HFFc6 (cell line): ENCODE measurements around the gene HGD. TPM values are rescaled to one million over a fixed set of nuclear protein-coding genes. Genes with fewer than 3 reads are reported as not detected.
A peak's percentile ranks its signal among the peaks of the same experiment; 100 is the strongest.
"Not testable (repeated sequence)": the region's sequence is repeated elsewhere in the genome, so short reads cannot be mapped to it uniquely, and the experiment has no call there.

Experiments used
- DNase-seq: peaks from one replicate; pipeline ENCODE4 v3.0.0-alpha.2; 2018
- H3K27ac Mint-ChIP-seq: 2 replicates; pipeline ENCODE4 v1.8.0; 2020; ENCODE audit warnings: mild to moderate bottlenecking, mixed read lengths
- H3K27me3 Mint-ChIP-seq: 2 replicates; pipeline ENCODE4 v1.8.0; 2021; ENCODE audit warnings: mild to moderate bottlenecking, moderate library complexity, mixed read lengths; ENCODE audit not compliant: insufficient read depth
- H3K36me3 Mint-ChIP-seq: 2 replicates; pipeline ENCODE4 v1.8.0; 2021; ENCODE audit warnings: low read depth, mixed read lengths
- H3K4me1 Mint-ChIP-seq: 2 replicates; pipeline ENCODE4 v1.8.0; 2020; ENCODE audit warnings: low read depth, mixed read lengths
- H3K4me3 Mint-ChIP-seq: 2 replicates; pipeline ENCODE4 v1.8.0; 2020; ENCODE audit warnings: mild to moderate bottlenecking, moderate library complexity, mixed read lengths
- H3K9me3 Mint-ChIP-seq: 2 replicates; pipeline ENCODE4 v1.8.0; 2020; ENCODE audit warnings: mild to moderate bottlenecking, mixed read lengths
- CTCF ChIP-seq: fragments of 200-600 bp; sonication (generic); IDR thresholded peaks from 2 replicates; pipeline ENCODE4 v1.5.0; 2021; ENCODE audit warnings: antibody characterized with exemption, mild to moderate bottlenecking
- long read RNA-seq: library from polyadenylated mRNA; unstranded; transcript quantifications from one replicate; pipeline ENCODE4 v2.0.0, GENCODE V29; 2019
- total RNA-seq, 6 experiments: library from RNA; stranded (reverse); fragmentation: NEBNext Ultra II Directional; extraction: Animal tissue kit (Norgen Biotek cat#: 25700); gene quantifications; 2 replicates in 1 of 6; 3 replicates in 5 of 6; pipeline ENCODE4 v1.2.3, GENCODE V29; 2021

Gene HGD
- under 1 TPM in 5 of 6 experiments, not detected in 1; 0.14 to 0.52 (median 0.30) TPM for total RNA-seq
- long read RNA-seq, result 0 reads

GRCh38 chr3:120682095-120682681 lies at the start of gene HGD:
Gene HGD, minus strand, starts transcription at chr3:120682239. Its CDS starts 128 bp downstream, at chr3:120682111.
- Mint-ChIP-seq H3K27me3 (no peaks in the 10 kb centered on the region; the same call in none of the 2 replicates), H3K9me3 (peaks cover 8% of the 10 kb centered on the region; the same call in 1 of the 2 replicates), H3K36me3 (peaks cover 26% of the 10 kb centered on the region), H3K4me3 (no peak within 1 kb of the TSS), H3K27ac (peak within 1 kb of the TSS; percentile 36; the same call in 1 of the 2 replicates), H3K4me1 (peaks cover 59% of the 10 kb centered on the region)
- DNase-seq, result no peak
- TF ChIP-seq CTCF, result no peak

DNA sequence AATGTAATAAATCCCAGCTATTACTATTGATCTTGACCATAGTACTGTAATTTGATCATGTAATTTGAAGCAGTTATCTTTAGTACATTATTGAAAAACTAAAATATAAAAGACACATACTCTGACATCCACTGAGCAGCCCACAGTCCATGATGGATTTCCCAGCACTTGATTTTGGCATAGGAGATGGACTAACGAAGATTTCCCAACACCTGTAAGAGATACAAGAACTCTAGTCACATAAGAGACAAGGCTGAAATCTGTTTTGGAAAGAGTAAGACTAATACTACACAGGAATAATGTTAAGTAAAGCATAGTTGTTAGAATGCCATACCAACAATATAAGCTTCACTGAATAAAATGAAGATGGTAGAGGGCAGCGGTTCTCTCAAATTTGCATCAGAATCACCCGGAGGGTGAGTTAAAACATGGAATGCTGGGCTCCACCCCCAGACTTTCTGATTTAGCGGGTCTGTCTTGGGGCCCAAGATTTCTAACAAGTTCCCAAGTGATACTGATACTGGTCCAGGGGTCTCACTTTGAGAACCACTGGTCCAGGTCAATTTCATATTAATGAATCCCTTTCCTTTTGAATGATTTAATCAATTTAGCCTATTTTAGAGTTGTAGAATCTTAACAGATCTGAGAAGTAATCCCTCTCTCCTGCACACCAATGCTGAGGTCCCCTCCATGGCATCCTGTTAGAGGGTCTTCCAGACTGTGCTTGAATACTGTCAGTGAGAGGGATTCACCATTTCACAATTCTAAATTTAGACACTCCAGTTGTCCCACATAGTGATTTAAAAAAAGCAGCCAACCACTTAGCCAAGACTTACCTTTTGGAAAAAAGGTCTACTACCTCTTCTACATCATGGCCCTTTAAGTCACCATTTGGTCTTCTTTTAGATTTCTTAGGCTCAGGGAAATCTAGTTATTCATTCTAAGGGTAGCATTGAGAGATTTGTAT lies 48.8 kb upstream of the HGD start:
- no peak for DNase-seq
- TF ChIP-seq CTCF, result no peak
- Mint-ChIP-seq H3K27ac (no peak overlapping the region), H3K4me3 (no peak overlapping the region), H3K36me3 (peaks cover 71% of the 10 kb centered on the region), H3K4me1 (peaks cover 16% of the 10 kb centered on the region), H3K9me3 (peaks cover 21% of the 10 kb centered on the region), H3K27me3 (no peaks in the 10 kb centered on the region)

GRCh38 chr3:120726791-120727190 lies 44.8 kb upstream of the HGD start:
- Mint-ChIP-seq H3K9me3 (no peaks in the 10 kb centered on the region), H3K4me1 (peaks cover 16% of the 10 kb centered on the region), H3K27ac (peak overlapping the region; percentile 4; the same call in 1 of the 2 replicates), H3K27me3 (no peaks in the 10 kb centered on the region), H3K4me3 (peak overlapping the region; percentile 4; the same call in 1 of the 2 replicates), H3K36me3 (peaks cover 55% of the 10 kb centered on the region)
- TF ChIP-seq CTCF, result no peak
- no peak for DNase-seq

- H3K27me3 Mint-ChIP-seq, H3K27ac Mint-ChIP-seq, H3K4me1 Mint-ChIP-seq, H3K4me3 Mint-ChIP-seq, H3K9me3 Mint-ChIP-seq, DNase-seq: not testable (repeated sequence)
- peaks cover 16% of the 10 kb centered on the region for H3K36me3 Mint-ChIP-seq
Measured at GRCh38 chr3:120719167-120719834, 37.3 kb upstream of the HGD start.

DNA sequence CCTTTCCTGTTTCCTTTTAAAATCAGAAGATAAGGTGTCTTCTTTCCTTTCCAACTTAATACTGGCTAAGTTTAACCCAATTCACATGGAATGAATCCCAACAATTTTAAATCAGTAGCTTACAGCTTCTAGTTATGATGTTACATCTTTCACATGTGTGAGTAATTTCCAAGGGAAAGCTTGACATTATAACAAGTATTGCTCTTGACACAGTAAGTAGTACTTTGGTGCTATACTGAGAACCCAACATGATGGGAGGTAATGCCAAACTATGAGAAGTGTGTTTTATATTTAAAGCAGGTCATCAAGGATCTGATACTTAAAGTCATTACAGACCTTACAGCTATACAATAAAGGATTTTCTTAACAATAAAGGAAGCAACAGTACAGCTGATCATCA lies 31.2 kb upstream of the HGD start:
- Mint-ChIP-seq H3K4me1 (peaks cover 6% of the 10 kb centered on the region; the same call in 1 of the 2 replicates), H3K27me3 (no peaks in the 10 kb centered on the region), H3K4me3 (no peak overlapping the region), H3K27ac (no peak overlapping the region), H3K9me3 (no peaks in the 10 kb centered on the region), H3K36me3 (no peaks in the 10 kb centered on the region; the same call in 1 of the 2 replicates)
- no peak for TF ChIP-seq CTCF
- no peak for DNase-seq
